Mesenchymal stem cell (in vitro differentiated cells and primary cell): ENCODE measurements around the gene KATNB1.
A peak's percentile ranks its signal among the peaks of the same experiment; 100 is the strongest.
"Not testable (repeated sequence)": the region's sequence is repeated elsewhere in the genome, so short reads cannot be mapped to it uniquely, and the experiment has no call there.

Experiments
- DNase-seq: peaks from one replicate; pipeline ENCODE4 v3.0.0-alpha.2; 2013
- H2AFZ ChIP-seq: one replicate; pipeline ENCODE4 v1.6.1; 2013; ENCODE audit warnings: low read depth, mild to moderate bottlenecking, control low read depth, inconsistent platforms, low read length, moderate library complexity
- H2AK5ac ChIP-seq: 2 replicates; pipeline ENCODE4 v1.6.1; 2013; ENCODE audit warnings: low read length, moderate library complexity, mild to moderate bottlenecking, inconsistent platforms; ENCODE audit not compliant: severe bottlenecking
- H2BK120ac ChIP-seq: one replicate; pipeline ENCODE4 v1.6.1; 2013; ENCODE audit warnings: low read depth, mild to moderate bottlenecking, inconsistent platforms, low read length, moderate library complexity
- H2BK12ac ChIP-seq, 2 experiments: one replicate each; pipeline ENCODE4 v1.6.1; 2013; ENCODE audit warnings: inconsistent platforms in 2 of 2, low read length in 2 of 2, mild to moderate bottlenecking in 2 of 2, moderate library complexity in 2 of 2, control low read depth in 1 of 2
- H2BK15ac ChIP-seq: one replicate; pipeline ENCODE4 v1.6.1; 2013; ENCODE audit warnings: mild to moderate bottlenecking, low read depth, inconsistent platforms; ENCODE audit not compliant: poor library complexity, severe bottlenecking
- H2BK5ac ChIP-seq: 2 replicates; pipeline ENCODE4 v1.6.1; 2013; ENCODE audit warnings: low read depth, mild to moderate bottlenecking, low read length, control low read depth, inconsistent platforms; ENCODE audit not compliant: poor library complexity, severe bottlenecking
- H3K14ac ChIP-seq, 2 experiments: one replicate each; pipeline ENCODE4 v1.6.1; 2013; ENCODE audit warnings: inconsistent platforms in 2 of 2, low read length in 2 of 2, control low read depth in 1 of 2, mild to moderate bottlenecking in 1 of 2, moderate library complexity in 1 of 2
- H3K18ac ChIP-seq, 2 experiments: one replicate each; pipeline ENCODE4 v1.6.1; 2013; ENCODE audit warnings: inconsistent platforms in 2 of 2, low read length in 2 of 2, control low read depth in 1 of 2, low read depth in 1 of 2, mild to moderate bottlenecking in 1 of 2
- H3K23ac ChIP-seq, 2 experiments: one replicate each; pipeline ENCODE4 v1.6.1; 2013; ENCODE audit warnings: inconsistent platforms in 2 of 2, low read length in 2 of 2, mild to moderate bottlenecking in 2 of 2, moderate library complexity in 2 of 2, control low read depth in 1 of 2
- H3K27ac ChIP-seq: 2 replicates; pipeline ENCODE4 v1.5.1; 2013; ENCODE audit warnings: mild to moderate bottlenecking, moderate library complexity, low read length, control low read depth, inconsistent platforms; ENCODE audit not compliant: poor library complexity, severe bottlenecking
- H3K27me3 ChIP-seq, 2 experiments: 2 replicates each; pipeline versions ENCODE4 v1.6.1 to v1.7.0; 2013; ENCODE audit warnings: low read length in 2 of 2, mild to moderate bottlenecking in 2 of 2, moderate library complexity in 2 of 2, control low read depth in 1 of 2, inconsistent platforms in 1 of 2; ENCODE audit not compliant: control insufficient read depth in 1 of 2, insufficient read depth in 1 of 2
- H3K36me3 ChIP-seq, 2 experiments: 2 replicates each; pipeline versions ENCODE4 v1.6.1 to v1.7.0; 2013; ENCODE audit warnings: low read length in 2 of 2, control low read depth in 1 of 2, inconsistent platforms in 1 of 2, low read depth in 1 of 2, mild to moderate bottlenecking in 1 of 2; ENCODE audit not compliant: insufficient read depth in 2 of 2, control insufficient read depth in 1 of 2
- H3K4ac ChIP-seq, 2 experiments: one replicate each; pipeline ENCODE4 v1.6.1; 2013; ENCODE audit warnings: inconsistent platforms in 2 of 2, low read length in 2 of 2, mild to moderate bottlenecking in 2 of 2, moderate library complexity in 2 of 2, control low read depth in 1 of 2, low read depth in 1 of 2
- H3K4me1 ChIP-seq: 2 replicates; pipeline ENCODE4 v1.6.1; 2013; ENCODE audit warnings: low read depth, low read length, control low read depth; ENCODE audit not compliant: control insufficient read depth, insufficient read depth
- H3K4me2 ChIP-seq: 2 replicates; pipeline ENCODE4 v1.6.1; 2013; ENCODE audit warnings: low read length, mild to moderate bottlenecking, inconsistent platforms; ENCODE audit not compliant: poor library complexity, severe bottlenecking
- H3K4me3 ChIP-seq, 2 experiments: 2 replicates each; pipeline versions ENCODE4 v1.5.1 to v1.7.0; 2013; ENCODE audit warnings: low read length in 2 of 2, mild to moderate bottlenecking in 2 of 2, control low read depth in 1 of 2, low read depth in 1 of 2; ENCODE audit not compliant: insufficient read depth in 1 of 2
- H3K79me1 ChIP-seq: replicated peaks from 2 replicates; pipeline ENCODE4 v1.6.1; 2013; ENCODE audit warnings: mild to moderate bottlenecking, control low read depth, low read length, inconsistent platforms; ENCODE audit not compliant: poor library complexity, severe bottlenecking
- H3K9ac ChIP-seq: 2 replicates; pipeline ENCODE4 v1.7.0; 2013; ENCODE audit warnings: mild to moderate bottlenecking, low read length, moderate library complexity
- H3K9me3 ChIP-seq: 2 replicates; pipeline ENCODE4 v1.7.0; 2013; ENCODE audit warnings: mild to moderate bottlenecking, low read length; ENCODE audit not compliant: control insufficient read depth
- H4K8ac ChIP-seq: one replicate; pipeline ENCODE4 v1.6.1; 2013; ENCODE audit warnings: inconsistent platforms, mild to moderate bottlenecking, low read length, moderate library complexity
- H4K91ac ChIP-seq: one replicate; pipeline ENCODE4 v1.6.1; 2013; ENCODE audit warnings: mild to moderate bottlenecking, low read length, inconsistent platforms
- WGBS: methylation state at CpG from one replicate; pipeline ENCODE4 v1.1.7; 2013; ENCODE audit warnings: mixed read lengths; 5-methylcytosine and 5-hydroxymethylcytosine counted together

The KATNB1 gene

DNA sequence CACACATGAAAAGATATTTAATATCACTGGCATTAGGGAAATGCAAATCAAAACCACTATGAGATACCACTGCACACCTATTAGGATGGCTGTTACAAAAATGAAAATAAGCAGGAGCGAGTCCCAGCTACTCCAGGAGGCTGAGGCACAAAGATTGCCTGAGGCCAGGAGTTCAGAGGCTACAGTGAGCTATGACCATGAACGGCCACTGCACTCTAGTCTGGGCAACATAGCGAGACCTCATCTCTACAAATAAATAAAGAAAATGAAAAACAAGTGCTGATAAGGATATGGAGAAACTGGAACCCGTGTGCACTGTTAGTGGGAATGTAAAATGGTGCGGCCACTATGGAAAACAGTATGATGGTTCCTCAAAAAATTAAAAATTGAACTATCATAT lies 43.1 kb downstream of the KATNB1 start:
- H3K4me1 ChIP-seq, result peaks cover 49% of the 10 kb centered on the region
- H3K27me3 ChIP-seq, result no peaks in the 10 kb centered on the region
- H2AK5ac ChIP-seq, result peak overlapping the region; percentile 86
- H3K14ac ChIP-seq, result no peak overlapping the region
- H3K9ac ChIP-seq, result no peak overlapping the region
- no peak overlapping the region for H3K23ac ChIP-seq
- peaks cover 10 to 52% of the 10 kb centered on the region in 2 experiments for H3K36me3 ChIP-seq
- H2BK120ac ChIP-seq, result no peak overlapping the region
- H4K8ac ChIP-seq, result no peak overlapping the region
- no peak overlapping the region for H3K4me3 ChIP-seq
- peaks cover 4% of the 10 kb centered on the region for H3K79me1 ChIP-seq
- H2AFZ ChIP-seq, result no peak overlapping the region
- no peak overlapping the region for H3K4me2 ChIP-seq
- no peak overlapping the region for H4K91ac ChIP-seq
- no peak for DNase-seq
- H3K18ac ChIP-seq, result no peak overlapping the region
- H2BK5ac ChIP-seq, result no peak overlapping the region
- peak overlapping the region; percentile 58 for H3K27ac ChIP-seq
- H2BK15ac ChIP-seq, result no peak overlapping the region
- no peaks in the 10 kb centered on the region for H3K9me3 ChIP-seq
- 100% methylated on average over 1 of the region's 5 CpGs for WGBS
- no peak overlapping the region for H3K4ac ChIP-seq
- no peak overlapping the region for H2BK12ac ChIP-seq

DNA sequence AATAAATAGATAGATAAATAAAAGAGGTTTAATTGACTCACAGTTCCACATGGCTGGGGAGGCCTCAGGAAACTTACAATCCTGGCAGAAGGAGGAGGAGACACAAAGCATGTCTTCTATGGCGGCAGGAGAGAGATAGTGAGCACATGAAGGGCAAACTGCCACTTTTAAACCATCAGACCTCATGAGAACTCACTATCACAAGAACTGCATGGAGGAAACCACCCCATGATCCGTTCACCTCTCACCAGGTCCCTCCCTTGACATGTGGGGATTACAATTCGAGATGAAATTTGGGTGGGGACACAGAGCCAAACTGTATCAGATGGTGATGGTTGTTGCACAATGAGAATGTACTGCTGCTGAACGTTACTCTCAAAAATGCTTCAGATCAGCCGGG lies 44.3 kb downstream of the KATNB1 start:
- H3K4ac ChIP-seq, H3K23ac ChIP-seq, H3K14ac ChIP-seq, H2BK5ac ChIP-seq, H3K9me3 ChIP-seq, H3K4me3 ChIP-seq, H2BK15ac ChIP-seq, H2AFZ ChIP-seq, H4K91ac ChIP-seq, H3K18ac ChIP-seq, H2BK120ac ChIP-seq, H4K8ac ChIP-seq, H3K27me3 ChIP-seq, DNase-seq, H3K4me2 ChIP-seq, H3K9ac ChIP-seq, H2BK12ac ChIP-seq, H3K79me1 ChIP-seq: not testable (repeated sequence)
- Histone ChIP-seq H3K36me3 (peaks cover 18 to 57% of the 10 kb centered on the region in 2 experiments), H3K4me1 (peaks cover 47% of the 10 kb centered on the region), H2AK5ac (peak overlapping the region; percentile 13), H3K27ac (peak overlapping the region; percentile 31)
- WGBS, result 96% methylated on average over 3 of the region's 5 CpGs

DNA sequence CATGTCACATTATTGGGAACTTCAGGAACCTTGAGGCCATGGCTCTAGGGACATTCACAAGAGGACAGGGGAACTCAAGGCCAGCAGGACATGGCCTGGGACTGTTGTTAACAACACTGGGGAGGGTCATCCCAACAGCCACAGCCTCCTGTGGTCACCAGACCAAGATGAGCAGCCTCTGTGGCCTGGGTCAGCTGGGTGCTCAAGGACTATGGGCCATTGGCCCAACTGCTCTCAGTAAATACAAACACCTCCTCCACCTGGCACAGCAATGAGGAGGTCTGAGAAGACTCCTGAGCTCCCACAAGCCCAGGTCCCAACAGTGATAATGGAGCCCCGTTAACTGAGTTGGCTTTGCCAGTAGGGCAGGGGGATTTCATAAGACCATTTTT lies 45.8 kb downstream of the KATNB1 start:
- Histone ChIP-seq H2AFZ (no peak overlapping the region), H3K14ac (no peak overlapping the region), H2AK5ac (peak overlapping the region; percentile 88), H2BK5ac (no peak overlapping the region), H4K91ac (no peak overlapping the region), H2BK12ac (no peak overlapping the region), H3K23ac (no peak overlapping the region), H3K4me3 (no peak overlapping the region), H3K18ac (no peak overlapping the region), H3K27me3 (no peaks in the 10 kb centered on the region), H3K4ac (no peak overlapping the region), H3K4me2 (no peak overlapping the region), H3K9ac (no peak overlapping the region), H3K27ac (peak overlapping the region; percentile 91), H2BK120ac (no peak overlapping the region), H3K4me1 (peaks cover 38% of the 10 kb centered on the region), H4K8ac (no peak overlapping the region), H3K79me1 (peaks cover 20% of the 10 kb centered on the region), H2BK15ac (no peak overlapping the region), H3K36me3 (peaks cover 16 to 58% of the 10 kb centered on the region in 2 experiments), H3K9me3 (no peaks in the 10 kb centered on the region)
- no CpG with 5 or more reads among the region's 1 CpG for WGBS
- DNase-seq, result no peak

DNA sequence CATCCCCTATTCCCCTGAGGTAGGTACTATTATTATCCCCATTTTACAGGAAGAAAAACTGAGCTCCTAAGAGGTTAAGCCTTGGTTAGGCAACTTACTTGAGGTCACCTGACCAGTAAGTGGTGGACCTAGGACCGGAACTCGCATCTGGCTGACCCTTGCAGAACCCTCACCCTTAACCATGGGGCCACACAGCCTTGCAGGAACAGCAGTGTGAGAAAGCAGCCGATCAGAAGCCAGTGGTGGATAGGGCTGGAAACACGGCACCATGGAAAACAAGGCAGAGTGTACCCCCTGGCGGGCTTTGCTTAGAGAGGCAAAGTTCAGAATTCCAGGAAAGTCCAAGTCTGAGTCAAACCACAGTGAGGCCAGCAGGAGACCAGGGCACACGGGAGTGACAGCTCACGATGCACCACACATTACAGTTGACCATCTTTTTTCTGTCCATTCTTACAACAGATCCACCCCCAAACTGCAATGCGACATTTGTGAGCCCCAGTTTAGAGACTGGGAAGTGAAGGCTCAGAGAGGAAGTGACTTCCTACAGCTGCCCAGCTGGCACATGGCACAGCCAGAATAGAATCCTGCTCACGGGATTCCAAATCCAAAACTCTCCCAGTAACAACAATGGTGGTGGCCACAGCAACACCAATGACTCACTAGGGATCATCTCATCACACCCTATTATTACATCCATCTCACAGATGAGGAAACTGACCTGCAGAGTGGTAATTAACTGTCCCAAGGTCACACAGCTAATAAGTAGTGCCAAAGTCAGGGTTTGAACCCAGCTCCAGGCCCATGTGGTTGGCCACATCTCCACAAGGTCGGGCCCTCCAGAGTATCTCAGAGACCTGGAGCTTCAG lies 46.4 kb downstream of the KATNB1 start:
- no peak overlapping the region for H3K4me3 ChIP-seq
- H3K4me2 ChIP-seq, result no peak overlapping the region
- no peaks in the 10 kb centered on the region for H3K9me3 ChIP-seq
- peak; percentile 48 for DNase-seq
- no peak overlapping the region for H4K8ac ChIP-seq
- no peak overlapping the region for H2BK15ac ChIP-seq
- no peak overlapping the region for H2AFZ ChIP-seq
- H2BK12ac ChIP-seq, result no peak overlapping the region
- peaks cover 41% of the 10 kb centered on the region for H3K4me1 ChIP-seq
- H2BK5ac ChIP-seq, result peak overlapping the region; percentile 66
- peaks cover 14 to 60% of the 10 kb centered on the region in 2 experiments for H3K36me3 ChIP-seq
- H4K91ac ChIP-seq, result no peak overlapping the region
- no peaks in the 10 kb centered on the region for H3K27me3 ChIP-seq
- H3K79me1 ChIP-seq, result peaks cover 20% of the 10 kb centered on the region
- no peak overlapping the region for H3K18ac ChIP-seq
- H3K9ac ChIP-seq, result peak overlapping the region; percentile 2
- H3K14ac ChIP-seq, result no peak overlapping the region
- WGBS, result 93% methylated on average over 9 of the region's 10 CpGs
- no peak overlapping the region for H3K23ac ChIP-seq
- peak overlapping the region; percentile 91 for H3K27ac ChIP-seq
- H2BK120ac ChIP-seq, result no peak overlapping the region
- peak overlapping the region; percentile 88 for H2AK5ac ChIP-seq
- no peak overlapping the region for H3K4ac ChIP-seq
